GM18520 (cell line): Measurements from ENCODE around the gene RNU1-1.
"Not testable (repeated sequence)": the region's sequence is repeated elsewhere in the genome, so short reads cannot be mapped to it uniquely, and the experiment has no call there.

ENCODE experiments used
- ATAC-seq: cut with Tn5 transposase; IDR thresholded peaks from one replicate; pipeline ENCODE4 v1.9.1; 2021; ENCODE audit not compliant: unreplicated experiment

Gene RNU1-1

DNA sequence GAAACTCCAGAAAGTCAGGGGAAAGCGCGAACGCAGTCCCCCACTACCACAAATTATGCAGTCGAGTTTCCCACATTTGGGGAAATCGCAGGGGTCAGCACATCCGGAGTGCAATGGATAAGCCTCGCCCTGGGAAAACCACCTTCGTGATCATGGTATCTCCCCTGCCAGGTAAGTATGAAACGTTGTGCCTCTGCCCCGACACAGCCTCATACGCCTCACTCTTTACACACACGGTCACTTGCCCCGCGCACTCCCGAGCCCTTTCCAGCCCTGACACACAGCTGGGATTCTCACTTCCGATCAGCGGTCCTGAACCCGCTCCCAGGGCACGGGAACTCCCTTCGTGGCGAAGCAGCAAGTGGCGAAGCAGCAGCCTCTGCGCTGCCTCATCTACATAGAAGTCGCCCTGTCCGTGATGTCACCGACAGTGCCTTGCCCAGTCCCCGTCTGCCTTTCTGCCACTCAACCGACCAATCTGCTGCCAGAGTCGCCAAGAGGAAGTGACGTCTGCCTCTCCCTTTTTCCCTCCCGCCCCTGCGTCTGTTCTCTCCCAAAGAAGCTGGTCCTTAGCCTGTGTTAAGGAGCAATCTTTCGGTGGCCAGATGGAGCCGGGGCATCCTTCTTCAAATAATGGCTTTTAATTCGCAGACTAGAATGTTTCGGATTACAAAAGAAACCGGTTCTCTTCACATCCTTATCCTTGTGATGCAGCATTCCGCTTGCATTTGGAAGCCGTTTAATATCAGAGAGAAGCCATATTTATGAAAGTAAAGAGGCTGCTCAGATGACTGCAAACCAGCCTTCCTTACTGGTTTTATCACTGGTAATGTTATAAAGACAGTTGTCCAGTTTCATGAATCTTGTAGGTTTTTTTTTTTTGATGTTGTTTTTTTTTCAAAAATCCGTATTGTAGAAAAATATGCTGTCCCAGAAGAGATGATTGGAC, at the start of gene RNU1-1:
RNU1-1 (minus strand) TSS at position 179 of the 949 bp plus-strand sequence.
- not testable (repeated sequence) for ATAC-seq

DNA sequence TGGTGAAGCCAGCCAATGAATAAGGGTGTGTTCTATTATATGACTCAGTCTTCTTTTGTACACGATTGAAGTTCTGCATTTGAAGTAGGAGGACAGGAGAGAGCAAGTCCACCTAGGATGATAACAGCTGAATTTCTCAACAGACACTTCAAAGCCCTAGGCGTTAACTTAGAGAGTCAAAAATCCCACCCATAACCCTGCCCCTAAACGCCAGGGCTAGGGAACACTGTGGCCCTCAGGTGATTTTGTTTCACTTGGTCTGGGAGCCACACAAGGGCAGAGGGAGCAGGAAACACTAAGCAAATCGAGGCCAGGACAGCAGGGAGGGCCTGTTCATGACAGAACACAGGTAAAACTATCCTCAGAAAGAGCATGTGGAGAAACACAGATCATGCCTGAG, 47.0 kb upstream of the RNU1-1 start:
- ATAC-seq: not testable (repeated sequence)

DNA sequence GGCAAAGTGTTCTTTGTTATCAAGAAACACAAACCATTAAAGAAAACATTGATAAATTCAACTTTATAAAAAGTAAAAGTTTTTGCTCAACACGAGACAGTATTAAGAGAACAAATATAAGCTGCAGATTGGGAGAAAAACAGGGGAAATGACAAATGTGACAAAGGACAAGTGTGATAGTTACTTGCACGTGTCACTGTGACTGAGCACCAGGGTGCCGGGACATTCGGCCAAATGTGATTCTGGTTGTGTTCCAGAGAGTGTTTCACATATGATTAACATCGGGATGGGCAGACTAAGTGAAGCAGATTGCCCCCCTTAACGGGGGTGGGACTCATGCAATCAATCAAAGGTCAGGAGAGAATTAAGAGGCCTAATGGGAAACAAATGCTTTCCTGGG, 46.4 kb upstream of the RNU1-1 start:
- not testable (repeated sequence) for ATAC-seq

DNA sequence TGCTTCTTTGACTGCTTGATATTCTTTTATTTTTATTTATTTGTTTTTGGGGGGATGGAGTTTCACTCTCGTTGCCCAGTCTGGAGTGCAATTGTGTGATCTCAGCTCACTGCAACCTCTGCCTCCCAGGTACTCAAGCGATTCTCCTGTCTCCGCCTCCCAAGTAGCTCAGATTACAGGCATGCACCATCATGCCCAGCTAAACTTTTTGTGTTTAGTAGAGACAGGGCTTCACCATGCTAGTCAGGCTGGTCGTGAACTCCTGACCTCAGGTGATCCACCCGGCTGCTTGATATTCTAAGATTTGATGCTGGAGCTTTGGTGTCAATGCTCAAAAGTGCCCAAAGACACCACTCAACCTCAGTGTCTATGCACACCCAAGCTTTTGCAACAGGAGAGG, 45.6 kb upstream of the RNU1-1 start:
- ATAC-seq: not testable (repeated sequence)

DNA sequence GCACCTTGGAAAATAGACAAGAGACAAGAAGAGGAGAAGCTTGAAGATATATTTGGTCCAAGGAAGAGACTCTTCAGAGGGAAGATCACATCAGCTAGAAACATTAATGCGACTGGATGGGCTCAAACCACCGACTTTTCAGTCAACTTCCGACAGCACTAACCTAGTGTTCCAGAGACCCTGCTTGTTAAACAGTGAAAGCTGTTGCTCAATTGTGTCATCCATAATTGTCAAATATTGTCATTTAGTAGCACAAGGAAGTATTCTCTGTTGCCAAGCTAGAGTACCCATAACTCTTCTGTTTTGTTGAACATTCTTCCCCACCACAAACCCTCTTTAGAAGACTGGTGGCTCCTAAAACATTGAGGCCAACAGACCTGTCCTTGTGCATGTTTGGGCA, 42.9 kb upstream of the RNU1-1 start:
- ATAC-seq: not testable (repeated sequence)

DNA sequence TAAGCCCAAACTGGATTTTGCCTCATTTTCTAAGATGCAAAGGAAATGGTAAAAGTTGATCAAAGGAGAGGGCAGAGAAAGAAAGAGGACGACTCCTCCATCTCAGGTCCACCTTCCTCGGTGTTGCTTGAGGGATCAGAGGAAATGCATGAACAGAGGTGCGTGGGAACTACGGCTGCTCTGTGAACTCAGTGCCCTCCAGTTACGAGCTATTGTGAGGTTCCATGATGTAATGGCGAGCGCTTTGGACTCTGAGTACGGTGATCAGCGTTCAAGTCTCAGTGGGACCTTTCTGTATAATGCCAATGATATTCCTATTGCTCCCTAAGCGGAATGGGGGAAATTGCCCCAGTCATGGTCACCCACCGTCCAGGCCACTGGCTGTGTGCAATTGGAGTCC, 39.2 kb upstream of the RNU1-1 start:
- not testable (repeated sequence) for ATAC-seq

DNA sequence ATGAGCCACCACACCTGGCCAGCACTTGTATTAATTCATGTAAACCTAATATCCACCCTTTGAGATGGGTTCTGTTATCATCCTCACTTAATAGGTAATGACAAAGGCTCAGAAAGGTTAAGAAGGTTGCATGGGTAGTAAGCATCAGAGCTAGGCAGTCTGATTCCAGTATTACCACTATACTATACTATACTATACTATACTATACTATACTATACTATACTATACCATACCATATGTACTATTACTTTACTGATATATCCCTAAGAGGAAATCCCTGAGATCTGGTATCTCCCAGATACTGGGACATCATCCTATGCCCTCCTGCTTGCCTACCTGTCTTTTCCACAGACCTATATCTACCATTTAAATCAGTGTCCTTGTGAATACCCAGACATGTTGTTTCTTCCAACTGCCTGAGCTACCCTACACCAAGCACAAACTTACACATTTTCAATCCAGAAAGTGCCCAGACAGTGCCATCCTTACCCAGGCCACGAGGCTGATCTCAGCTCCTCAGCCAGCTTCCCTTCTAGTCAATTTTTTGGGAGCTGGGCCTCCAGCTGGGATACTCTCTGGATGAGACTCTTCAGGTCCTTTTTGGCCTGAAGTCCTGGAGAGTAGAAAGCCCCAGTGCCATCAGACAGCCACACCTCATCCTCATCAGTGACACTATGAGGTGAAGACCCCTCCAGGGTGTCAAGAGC, 36.3 kb upstream of the RNU1-1 start:
- ATAC-seq: not testable (repeated sequence)

DNA sequence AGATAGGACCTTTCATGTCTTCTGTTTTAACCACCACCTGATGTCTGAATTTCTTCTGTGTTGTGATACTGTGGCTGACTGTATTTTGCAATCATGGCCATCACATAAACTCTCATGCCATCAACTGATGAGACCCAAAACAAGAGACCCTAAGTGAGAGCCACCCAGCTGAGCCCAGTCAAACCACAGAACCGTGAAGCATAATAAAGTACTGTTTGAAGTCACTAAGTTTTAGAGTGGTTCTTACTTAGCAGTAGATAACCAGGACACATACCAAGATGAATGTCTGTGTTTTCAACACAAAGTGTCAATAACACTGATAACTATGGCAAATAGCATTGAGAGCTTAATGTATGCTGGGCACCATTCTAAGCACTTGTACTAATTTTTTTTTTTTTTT, 35.5 kb upstream of the RNU1-1 start:
- not testable (repeated sequence) for ATAC-seq

DNA sequence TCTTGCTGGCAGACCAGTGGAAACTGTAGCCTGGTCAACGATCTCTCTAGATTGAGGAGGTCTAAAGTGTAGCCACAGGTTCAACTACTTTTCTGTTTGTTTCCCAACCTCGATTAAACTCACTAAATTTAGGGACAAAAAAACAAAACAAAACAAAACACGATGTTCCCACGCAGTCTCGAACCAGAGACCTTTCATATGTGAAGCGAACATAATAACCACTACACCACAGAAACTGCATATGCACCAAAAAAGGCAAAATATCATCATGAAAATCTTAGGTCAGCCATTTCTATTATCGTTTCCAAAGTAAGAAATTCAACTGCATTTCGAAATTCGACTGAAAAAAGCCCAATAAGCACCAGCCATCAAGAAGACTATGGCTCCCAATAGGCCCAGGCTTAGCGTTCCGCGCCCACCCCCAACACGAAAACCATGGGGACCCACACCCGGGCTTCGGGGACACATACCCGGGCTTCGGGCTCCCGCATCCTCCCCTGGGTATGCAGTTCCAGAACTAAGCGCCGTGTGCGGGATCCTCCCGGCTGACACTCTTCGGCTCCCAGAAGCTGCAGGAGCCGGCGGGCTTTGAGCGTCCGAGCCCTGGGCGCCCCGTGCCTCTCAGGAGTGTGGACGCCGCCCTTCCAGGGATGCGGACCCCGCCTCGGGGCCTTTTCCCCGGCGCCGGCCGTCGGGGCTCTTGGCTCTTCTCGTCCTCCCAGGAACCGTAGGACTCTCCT, 33.6 kb upstream of the RNU1-1 start:
- not testable (repeated sequence) for ATAC-seq

DNA sequence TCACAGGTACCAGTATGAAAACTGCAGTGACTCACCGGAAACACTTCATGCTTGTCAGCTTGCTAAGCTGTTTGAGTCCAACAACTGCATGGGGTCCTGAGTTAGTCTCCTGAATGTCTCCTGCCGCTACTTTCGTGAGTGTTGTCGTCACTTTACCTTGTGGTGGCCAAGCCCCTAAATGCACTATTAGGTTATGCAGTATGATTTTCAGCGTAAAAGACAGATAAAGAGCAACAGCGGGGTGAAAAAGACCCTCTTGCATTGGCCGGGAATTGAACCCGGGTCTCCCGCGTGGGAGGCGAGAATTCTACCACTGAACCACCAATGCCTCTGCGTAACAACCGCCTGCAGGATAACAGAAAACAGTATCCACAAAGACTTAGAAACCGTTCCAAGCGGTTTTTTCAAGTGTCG, 31.6 kb upstream of the RNU1-1 start:
- not testable (repeated sequence) for ATAC-seq

DNA sequence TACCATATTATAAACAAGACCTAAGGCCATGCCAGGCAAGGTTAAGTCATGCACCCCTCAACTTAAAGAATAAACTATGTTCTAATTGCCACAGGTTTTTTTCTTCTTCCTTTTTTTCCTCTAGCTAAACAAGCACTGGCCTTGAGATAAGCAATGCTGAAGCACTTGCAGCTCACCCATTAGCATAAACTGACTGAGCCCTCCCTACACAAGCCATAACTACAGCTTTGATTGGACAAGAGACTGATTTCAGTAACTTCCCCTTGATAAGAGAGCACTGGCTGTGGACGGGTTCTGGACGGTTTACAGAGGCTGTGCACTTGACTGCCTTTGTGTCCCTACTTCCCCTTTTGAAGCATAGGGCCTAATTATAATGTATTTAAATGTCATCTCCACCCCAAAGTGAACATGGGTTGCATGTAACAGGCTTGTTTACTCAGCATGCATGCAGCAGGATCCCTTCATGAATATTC, 26.4 kb upstream of the RNU1-1 start:
- ATAC-seq: not testable (repeated sequence)

DNA sequence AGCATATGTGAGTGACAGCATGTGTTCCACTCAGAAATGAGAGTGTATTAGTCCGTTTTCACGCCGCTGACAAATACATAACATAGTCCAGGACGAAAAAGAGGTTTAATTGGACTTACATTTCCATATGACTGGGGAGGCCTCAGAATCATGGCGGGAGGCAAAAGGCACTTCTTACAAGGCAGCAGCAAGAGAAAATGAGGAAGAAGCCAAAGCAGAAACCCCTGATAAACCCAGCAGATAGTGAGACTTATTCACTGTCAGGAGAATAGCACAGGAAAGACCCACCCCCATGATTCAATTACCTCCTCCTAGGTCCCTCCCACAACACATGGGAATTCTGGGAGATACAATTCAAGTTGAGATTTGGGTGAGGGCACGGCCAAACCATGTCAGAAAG, 23.4 kb upstream of the RNU1-1 start:
- not testable (repeated sequence) for ATAC-seq

DNA sequence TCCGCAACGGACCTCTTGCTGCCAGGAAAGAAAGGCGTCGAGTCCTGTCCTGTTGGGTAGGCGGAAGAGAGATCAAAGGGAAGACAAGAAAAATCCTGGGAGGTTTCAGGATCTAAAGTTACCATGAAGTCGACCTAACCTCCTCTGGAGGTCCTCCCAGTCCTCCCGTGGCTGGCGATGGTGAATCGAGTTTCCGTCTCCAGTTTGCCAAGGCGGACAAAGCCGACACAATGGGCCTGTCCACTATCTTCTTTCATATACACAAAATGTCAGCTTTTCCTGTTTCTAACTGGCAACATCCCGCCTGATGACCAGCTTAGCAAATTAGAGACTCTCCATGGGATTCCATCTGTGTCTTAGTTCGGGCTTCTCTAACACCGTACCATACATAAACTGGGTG, 22.7 kb upstream of the RNU1-1 start:
- ATAC-seq: not testable (repeated sequence)

DNA sequence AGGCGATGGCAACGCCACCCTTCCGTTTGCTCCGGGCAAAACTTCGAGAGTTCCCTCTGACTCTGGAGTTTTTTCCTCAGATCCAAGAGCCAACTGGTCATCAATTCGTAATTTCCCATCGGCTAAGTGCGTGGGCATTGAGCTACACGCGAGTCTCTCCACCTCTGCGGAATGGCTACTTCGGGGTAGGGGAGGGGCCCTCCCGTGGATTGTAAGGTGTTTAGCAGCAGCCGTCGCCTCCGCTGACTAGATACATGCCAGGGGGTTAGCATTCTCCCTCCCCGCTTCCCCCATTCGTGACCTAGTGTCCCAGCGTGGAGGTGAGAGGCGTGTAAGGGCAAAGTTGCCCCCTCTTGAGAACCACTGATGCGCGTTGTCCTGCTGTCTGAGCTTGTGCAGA, 21.8 kb upstream of the RNU1-1 start:
- ATAC-seq: not testable (repeated sequence)

DNA sequence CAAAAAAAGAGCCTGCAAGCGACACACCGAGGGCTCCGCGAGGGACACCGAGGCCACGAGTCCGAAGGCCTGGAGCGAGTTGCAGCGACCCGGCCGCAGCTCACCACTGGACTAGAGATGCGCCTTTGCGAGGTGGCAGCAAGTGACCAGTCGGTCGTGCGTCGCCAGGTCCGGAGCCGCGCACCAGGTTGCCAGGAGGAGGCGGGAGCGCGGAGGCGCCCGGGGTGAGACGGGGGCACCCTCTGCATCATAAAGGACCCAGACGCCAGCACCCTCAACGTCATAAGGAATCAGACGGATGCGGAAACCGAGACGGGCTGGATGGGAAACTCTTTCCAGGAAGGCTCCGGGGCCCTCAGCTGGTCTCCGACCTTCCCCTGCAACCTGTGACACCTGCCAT, 21.4 kb upstream of the RNU1-1 start:
- not testable (repeated sequence) for ATAC-seq

DNA sequence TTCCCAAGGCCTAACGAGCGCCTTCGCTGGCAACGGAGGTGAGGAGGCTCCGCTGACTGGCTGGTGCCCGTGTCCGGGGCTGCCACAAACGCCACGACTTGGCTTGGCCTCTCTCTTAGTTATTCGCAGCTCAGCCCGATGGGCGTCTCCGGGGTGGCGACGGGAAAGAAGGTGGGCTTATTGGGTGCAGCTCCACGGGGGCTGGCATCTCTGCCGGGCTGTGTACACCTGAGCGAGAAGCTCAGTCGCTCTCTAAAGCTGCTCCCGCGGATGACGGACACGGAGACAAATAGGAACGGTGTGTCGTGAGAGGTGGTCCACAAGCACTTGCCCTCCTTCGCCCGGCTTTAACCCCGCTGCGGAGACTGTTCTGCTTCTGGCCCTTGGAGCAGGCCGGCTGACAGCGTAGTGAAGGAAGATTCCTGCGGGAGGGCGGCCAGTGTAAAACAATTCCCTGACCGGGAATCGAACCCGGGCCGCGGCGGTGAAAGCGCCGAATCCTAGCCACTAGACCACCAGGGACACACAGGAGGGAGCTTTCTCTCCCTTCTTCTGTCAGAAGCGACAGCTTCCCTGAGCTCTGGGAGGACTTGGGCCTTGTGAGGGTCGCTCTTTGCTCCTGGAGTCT, 20.9 kb upstream of the RNU1-1 start:
- not testable (repeated sequence) for ATAC-seq

DNA sequence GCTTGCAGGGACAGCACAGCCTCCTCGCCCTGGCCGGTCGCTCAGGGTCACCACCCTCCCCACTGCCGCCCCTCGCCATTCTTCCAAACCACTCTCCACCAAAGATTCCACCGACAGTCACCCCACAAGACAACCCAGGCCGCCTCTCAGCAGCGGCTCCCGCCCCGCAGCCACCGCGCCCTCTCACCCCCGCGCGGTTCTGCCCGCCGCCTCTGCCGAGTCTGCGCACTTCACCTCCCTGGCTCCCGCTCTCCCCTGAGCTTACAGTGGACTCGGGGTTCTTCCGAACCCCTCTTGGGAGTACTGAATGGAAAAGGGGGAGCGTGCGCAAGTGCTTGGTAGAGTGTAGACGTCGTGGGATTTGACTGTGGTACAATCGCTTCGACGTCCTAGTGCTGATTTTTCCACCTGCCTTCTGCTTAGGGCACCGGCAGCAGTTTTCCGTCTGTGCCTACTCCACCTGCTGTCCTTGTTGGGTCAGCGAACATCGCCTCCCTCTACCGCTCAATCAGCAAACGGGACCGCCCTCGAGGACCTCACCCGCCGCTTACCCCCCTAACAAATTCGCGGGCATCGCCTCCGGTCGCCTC, 20.2 kb upstream of the RNU1-1 start:
- ATAC-seq: not testable (repeated sequence)

DNA sequence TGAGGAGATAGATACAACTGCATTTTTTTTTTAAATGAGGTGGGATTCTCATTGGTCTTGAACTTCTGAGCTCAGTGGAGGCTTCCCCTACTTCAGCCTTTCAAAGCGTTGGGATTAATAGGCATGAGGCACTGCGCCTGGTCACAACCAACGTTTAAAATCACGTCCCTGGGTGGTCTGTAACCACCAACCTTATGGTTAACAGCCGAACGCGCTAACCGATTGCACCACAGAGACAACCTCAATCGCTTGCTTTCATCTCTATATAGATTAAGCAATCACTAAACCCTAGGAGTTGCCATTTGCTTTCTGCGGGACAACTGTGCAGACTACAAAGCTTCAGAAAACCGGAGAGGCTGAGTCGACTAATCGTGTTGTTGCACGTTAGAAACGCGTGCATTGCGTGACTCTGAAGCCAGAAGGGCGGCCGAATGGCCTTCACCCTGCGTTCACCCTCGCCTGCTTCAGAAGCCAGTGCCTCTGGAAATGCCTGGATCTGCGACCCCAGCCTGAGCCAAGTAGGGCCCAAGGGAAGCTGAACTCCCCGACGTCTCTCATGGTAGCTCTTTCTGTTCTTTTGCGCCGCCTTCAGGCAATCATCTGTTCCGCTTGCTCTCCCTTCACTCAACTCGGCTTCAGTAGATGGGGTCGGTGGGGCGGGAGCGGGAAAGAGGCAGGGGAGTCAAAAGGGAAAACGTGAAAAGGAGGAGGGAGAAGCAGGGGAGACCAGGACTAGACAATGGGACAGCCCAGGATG, 18.3 kb upstream of the RNU1-1 start:
- not testable (repeated sequence) for ATAC-seq

DNA sequence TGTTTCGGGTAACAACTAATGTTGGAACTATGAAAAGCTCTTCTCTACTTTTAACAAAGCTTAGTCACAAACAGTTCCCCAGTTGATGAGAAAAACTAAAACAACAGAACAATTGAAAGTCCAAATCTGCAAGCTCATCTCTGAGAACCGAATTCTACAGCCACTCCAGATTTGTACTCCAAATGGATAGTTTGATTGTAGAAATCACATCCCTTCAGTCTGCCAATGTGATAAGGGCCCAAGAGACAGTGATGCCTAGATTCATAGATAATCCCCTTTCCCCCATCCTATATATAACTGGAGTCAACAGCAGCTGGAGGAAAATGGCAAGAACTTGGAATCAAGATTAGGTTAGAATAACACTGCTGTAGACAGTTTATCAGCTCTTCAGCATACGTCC, 14.3 kb upstream of the RNU1-1 start:
- ATAC-seq: not testable (repeated sequence)
